HepG2 (cell line): ENCODE measurements around the gene SERINC2. TPM values are rescaled to one million over a fixed set of nuclear protein-coding genes. Genes with fewer than 3 reads are reported as not detected.

Source experiments
- ATRX ChIP-seq: sonication (generic); formaldehyde crosslinking; IDR thresholded peaks from 2 replicates; pipeline ENCODE4 v1.4.0; 2020; ENCODE audit warnings: missing genetic modification reagents, borderline replicate concordance
- DR1 ChIP-seq: sonication (generic); formaldehyde crosslinking; IDR thresholded peaks from 2 replicates; pipeline ENCODE4 v1.8.0; 2021; ENCODE audit warnings: mild to moderate bottlenecking, missing genetic modification reagents, inconsistent platforms
- HNF4G ChIP-seq, 2 experiments: sonication (generic) in 1 of 2; formaldehyde crosslinking in 1 of 2; IDR thresholded peaks; 2 replicates each; pipeline versions ENCODE4 v1.4.0 to v1.6.1; 2011 to 2020; ENCODE audit warnings: borderline replicate concordance in 2 of 2, low read depth in 2 of 2, mild to moderate bottlenecking in 2 of 2, low read length in 1 of 2, missing genetic modification reagents in 1 of 2, moderate library complexity in 1 of 2
- HOXA9 ChIP-seq: sonication (generic); formaldehyde crosslinking; IDR thresholded peaks from 2 replicates; pipeline ENCODE4 v1.8.1; 2022; ENCODE audit warnings: missing genetic modification reagents, mild to moderate bottlenecking, moderate library complexity, borderline replicate concordance
- KMT2B ChIP-seq: IDR thresholded peaks from 2 replicates; pipeline ENCODE4 v1.6.1; 2016; ENCODE audit warnings: missing genetic modification reagents, missing compliant biosample characterization
- REL ChIP-seq: sonication (generic); formaldehyde crosslinking; conservative IDR thresholded peaks from 2 replicates; pipeline ENCODE4 v1.8.0; 2022; ENCODE audit warnings: mild to moderate bottlenecking, missing genetic modification reagents, moderate library complexity
- SIN3A ChIP-seq: IDR thresholded peaks from 2 replicates; pipeline ENCODE4 v1.6.1; 2011; ENCODE audit warnings: low read depth, mild to moderate bottlenecking, control low read depth, low read length, borderline replicate concordance
- TMF1 ChIP-seq: sonication (generic); formaldehyde crosslinking; IDR thresholded peaks from 2 replicates; pipeline ENCODE4 v1.8.1; 2022; ENCODE audit warnings: low read depth, missing genetic modification reagents
- ZNF160 ChIP-seq: sonication (generic); formaldehyde crosslinking; IDR thresholded peaks from 2 replicates; pipeline ENCODE4 v1.8.0; 2022; ENCODE audit warnings: mild to moderate bottlenecking, inconsistent platforms, missing genetic modification reagents
- ZNF205 ChIP-seq: IDR thresholded peaks from 2 replicates; pipeline ENCODE4 v1.6.1; 2018; ENCODE audit warnings: missing biosample characterization, missing genetic modification reagents
- ZNF232 ChIP-seq: sonication (generic); formaldehyde crosslinking; IDR thresholded peaks from 2 replicates; pipeline ENCODE4 v1.4.0; 2020; ENCODE audit warnings: missing genetic modification reagents, borderline replicate concordance
- ZNF501 ChIP-seq: sonication (generic); formaldehyde crosslinking; IDR thresholded peaks from 2 replicates; pipeline ENCODE4 v1.5.1; 2020; ENCODE audit warnings: mild to moderate bottlenecking, moderate library complexity, missing genetic modification reagents
- ZNF75D ChIP-seq: sonication (generic); formaldehyde crosslinking; IDR thresholded peaks from 2 replicates; pipeline ENCODE4 v1.8.1; 2023; ENCODE audit warnings: missing genetic modification reagents, mild to moderate bottlenecking, borderline replicate concordance
- ZNF782 ChIP-seq: sonication (generic); formaldehyde crosslinking; IDR thresholded peaks from 2 replicates; pipeline ENCODE4 v1.4.0; 2020; ENCODE audit warnings: missing genetic modification reagents, mild to moderate bottlenecking, borderline replicate concordance
- polyA plus RNA-seq, 8 experiments: library from polyadenylated mRNA; depleted of rRNA in 3 of 8; stranded (reverse) in 7 of 8; unstranded in 1 of 8; fragments of >200 nt; fragmentation: Illumina TruSeq in 4 of 8; extraction: Trizol in 4 of 8; gene quantifications; 2 replicates each; pipeline versions ENCODE4 v1.2.1 to v1.2.3, GENCODE V29; 2011 to 2016; ENCODE audit warnings: low read depth in 4 of 8, missing spikeins in 1 of 8, mixed read lengths in 1 of 8; ENCODE audit not compliant: insufficient read depth in 1 of 8
- total RNA-seq, 5 experiments: library from RNA; depleted of rRNA; stranded (reverse); fragments of >200 nt; fragmentation: Illumina TruSeq; extraction: Trizol; gene quantifications; 2 replicates each; pipeline ENCODE4 v1.2.3, GENCODE V29; 2016; ENCODE audit warnings: low read depth in 1 of 5
- TF ChIP-seq, protein P1 (sequence below): sonication (generic); formaldehyde crosslinking; IDR thresholded peaks from 2 replicates; pipeline ENCODE4 v1.5.1; 2020; ENCODE audit warnings: mild to moderate bottlenecking, moderate library complexity, missing genetic modification reagents
- TF ChIP-seq, protein P2 (sequence below): IDR thresholded peaks from 2 replicates; pipeline ENCODE4 v1.6.1; 2016; ENCODE audit warnings: mild to moderate bottlenecking, missing biosample characterization, missing genetic modification reagents
- TF ChIP-seq, protein P3 (sequence below): sonication (generic); formaldehyde crosslinking; IDR thresholded peaks from 2 replicates; pipeline ENCODE4 v1.4.0; 2020; ENCODE audit warnings: mild to moderate bottlenecking, missing genetic modification reagents
- TF ChIP-seq, protein P4 (sequence below): sonication (generic); formaldehyde crosslinking; IDR thresholded peaks from 2 replicates; pipeline ENCODE4 v1.4.0; 2020; ENCODE audit warnings: low read depth, mild to moderate bottlenecking, missing genetic modification reagents

Gene SERINC2
- total and polyA plus RNA-seq, 2 of the 13 experiments (the other 11 are each of a cell fraction or from before 2014, with no cell fraction given), result 4.8 to 126 TPM

DNA sequence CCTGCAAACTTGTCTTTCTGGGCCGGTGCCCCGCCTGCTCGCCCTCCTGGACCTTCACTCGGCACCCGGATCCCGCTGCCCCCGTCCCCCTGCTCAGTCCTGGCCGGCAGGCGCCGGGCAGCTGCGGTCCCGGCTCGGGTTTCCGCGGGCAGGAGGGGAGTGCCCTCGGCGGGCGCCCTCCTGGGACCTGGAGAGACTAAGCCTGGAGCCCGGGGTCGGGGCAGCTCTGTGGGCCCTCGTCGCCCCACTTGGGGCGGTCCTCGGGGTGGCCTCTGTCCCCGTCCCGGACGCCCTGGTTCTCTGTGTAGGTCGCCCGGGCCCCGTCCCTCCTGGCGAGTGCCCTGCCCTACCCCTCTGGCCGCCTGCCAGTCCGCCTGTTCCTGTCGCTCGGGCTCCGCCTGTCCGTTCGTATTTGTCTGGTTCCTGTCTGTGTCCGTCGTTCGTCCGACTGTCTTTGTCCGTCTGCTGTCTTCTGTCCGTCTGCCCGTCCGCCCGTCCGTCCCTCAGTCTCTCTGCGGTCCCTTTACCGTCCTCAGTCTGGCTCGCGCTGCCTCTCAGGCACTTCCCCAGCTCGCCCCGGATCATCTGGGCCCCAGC lies 490 bp downstream of the SERINC2 start (continued):
- no peak for TF ChIP-seq HNF4G (IDR thresholded peaks at IDR 0.05; ENCODE audit: borderline replicate concordance, low read depth, low read length)
- no peak for TF ChIP-seq HNF4G (CRISPR knock-in tag; IDR thresholded peaks at IDR 0.05; ENCODE audit: borderline replicate concordance, low read depth)
- TF ChIP-seq, protein P1, sequence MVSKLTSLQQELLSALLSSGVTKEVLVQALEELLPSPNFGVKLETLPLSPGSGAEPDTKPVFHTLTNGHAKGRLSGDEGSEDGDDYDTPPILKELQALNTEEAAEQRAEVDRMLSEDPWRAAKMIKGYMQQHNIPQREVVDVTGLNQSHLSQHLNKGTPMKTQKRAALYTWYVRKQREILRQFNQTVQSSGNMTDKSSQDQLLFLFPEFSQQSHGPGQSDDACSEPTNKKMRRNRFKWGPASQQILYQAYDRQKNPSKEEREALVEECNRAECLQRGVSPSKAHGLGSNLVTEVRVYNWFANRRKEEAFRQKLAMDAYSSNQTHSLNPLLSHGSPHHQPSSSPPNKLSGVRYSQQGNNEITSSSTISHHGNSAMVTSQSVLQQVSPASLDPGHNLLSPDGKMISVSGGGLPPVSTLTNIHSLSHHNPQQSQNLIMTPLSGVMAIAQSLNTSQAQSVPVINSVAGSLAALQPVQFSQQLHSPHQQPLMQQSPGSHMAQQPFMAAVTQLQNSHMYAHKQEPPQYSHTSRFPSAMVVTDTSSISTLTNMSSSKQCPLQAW (CRISPR knock-in tag), result peak; percentile 41
- no peak for TF ChIP-seq ZNF160 (CRISPR knock-in tag)
- TF ChIP-seq DR1 (CRISPR knock-in tag), result no peak
- 0 out of 2 replicates have a peak, but pooled peaks have one; percentile 21 for TF ChIP-seq KMT2B (CRISPR knock-in tag)
- peak; percentile 75; the same call in 1 of the 2 replicates for TF ChIP-seq ZNF782 (CRISPR knock-in tag)
- TF ChIP-seq, protein P2, sequence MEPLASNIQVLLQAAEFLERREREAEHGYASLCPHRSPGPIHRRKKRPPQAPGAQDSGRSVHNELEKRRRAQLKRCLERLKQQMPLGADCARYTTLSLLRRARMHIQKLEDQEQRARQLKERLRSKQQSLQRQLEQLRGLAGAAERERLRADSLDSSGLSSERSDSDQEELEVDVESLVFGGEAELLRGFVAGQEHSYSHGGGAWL (CRISPR knock-in tag), result 0 out of 2 replicates have a peak, but pooled peaks have one; percentile 10
- TF ChIP-seq HOXA9 (CRISPR knock-in tag), result 0 out of 2 replicates have a peak, but pooled peaks have one; percentile 34
- TF ChIP-seq ZNF501 (CRISPR knock-in tag), result peak; percentile 60; the same call in 1 of the 2 replicates
- peak; percentile 49; the same call in 1 of the 2 replicates for TF ChIP-seq ZNF232 (CRISPR knock-in tag)
- TF ChIP-seq, protein P3, sequence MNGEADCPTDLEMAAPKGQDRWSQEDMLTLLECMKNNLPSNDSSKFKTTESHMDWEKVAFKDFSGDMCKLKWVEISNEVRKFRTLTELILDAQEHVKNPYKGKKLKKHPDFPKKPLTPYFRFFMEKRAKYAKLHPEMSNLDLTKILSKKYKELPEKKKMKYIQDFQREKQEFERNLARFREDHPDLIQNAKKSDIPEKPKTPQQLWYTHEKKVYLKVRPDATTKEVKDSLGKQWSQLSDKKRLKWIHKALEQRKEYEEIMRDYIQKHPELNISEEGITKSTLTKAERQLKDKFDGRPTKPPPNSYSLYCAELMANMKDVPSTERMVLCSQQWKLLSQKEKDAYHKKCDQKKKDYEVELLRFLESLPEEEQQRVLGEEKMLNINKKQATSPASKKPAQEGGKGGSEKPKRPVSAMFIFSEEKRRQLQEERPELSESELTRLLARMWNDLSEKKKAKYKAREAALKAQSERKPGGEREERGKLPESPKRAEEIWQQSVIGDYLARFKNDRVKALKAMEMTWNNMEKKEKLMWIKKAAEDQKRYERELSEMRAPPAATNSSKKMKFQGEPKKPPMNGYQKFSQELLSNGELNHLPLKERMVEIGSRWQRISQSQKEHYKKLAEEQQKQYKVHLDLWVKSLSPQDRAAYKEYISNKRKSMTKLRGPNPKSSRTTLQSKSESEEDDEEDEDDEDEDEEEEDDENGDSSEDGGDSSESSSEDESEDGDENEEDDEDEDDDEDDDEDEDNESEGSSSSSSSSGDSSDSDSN (CRISPR knock-in tag), result peak; percentile 77
- TF ChIP-seq ZNF75D (CRISPR knock-in tag), result 0 out of 2 replicates have a peak, but pooled peaks have one; percentile 24
- no peak for TF ChIP-seq ATRX (CRISPR knock-in tag)
- no peak for TF ChIP-seq SIN3A
- TF ChIP-seq REL (CRISPR knock-in tag), result 0 out of 2 replicates have a peak, but pooled peaks have one; percentile 43
- TF ChIP-seq TMF1 (CRISPR knock-in tag), result peak; percentile 14; the same call in 1 of the 2 replicates
- TF ChIP-seq ZNF205 (CRISPR knock-in tag), result no peak
- TF ChIP-seq, protein P4, sequence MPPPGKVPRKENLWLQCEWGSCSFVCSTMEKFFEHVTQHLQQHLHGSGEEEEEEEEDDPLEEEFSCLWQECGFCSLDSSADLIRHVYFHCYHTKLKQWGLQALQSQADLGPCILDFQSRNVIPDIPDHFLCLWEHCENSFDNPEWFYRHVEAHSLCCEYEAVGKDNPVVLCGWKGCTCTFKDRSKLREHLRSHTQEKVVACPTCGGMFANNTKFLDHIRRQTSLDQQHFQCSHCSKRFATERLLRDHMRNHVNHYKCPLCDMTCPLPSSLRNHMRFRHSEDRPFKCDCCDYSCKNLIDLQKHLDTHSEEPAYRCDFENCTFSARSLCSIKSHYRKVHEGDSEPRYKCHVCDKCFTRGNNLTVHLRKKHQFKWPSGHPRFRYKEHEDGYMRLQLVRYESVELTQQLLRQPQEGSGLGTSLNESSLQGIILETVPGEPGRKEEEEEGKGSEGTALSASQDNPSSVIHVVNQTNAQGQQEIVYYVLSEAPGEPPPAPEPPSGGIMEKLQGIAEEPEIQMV (CRISPR knock-in tag), result 0 out of 2 replicates have a peak, but pooled peaks have one; percentile 23
